ENCODE results near the gene LAMTOR3. TPM values are rescaled to one million over a fixed set of nuclear protein-coding genes. Genes with fewer than 3 reads are reported as not detected.

The LAMTOR3 gene
- total and polyA plus RNA-seq, 9 of the 15 experiments (the other 6 are each of a cell fraction or from before 2014, with no cell fraction given) = 17.9 to 146 (median 59.4) TPM

DNA sequence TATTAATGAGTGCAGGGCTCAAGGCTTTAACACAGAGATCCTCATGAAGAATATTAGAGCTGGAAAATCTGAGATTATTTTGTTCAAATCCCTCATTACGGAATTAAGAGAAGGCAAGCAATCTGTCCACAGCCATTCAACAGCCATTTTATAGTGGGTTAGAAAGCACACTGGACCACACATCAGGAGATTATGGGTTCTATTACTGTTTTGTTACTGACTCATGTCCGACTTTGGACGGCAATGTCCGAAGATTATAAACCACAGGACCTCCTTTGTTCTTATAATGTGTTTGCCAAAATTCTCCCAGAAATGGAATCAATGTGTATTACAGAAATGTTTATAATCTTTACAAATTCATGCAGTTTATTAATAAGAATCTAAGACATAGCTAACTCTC lies 8.1 kb downstream of the LAMTOR3 start:
- DNase-seq (ENCODE audit: extremely low read depth in 1 of 4, low spot score in 3 of 4) = no peak
- ChIA-PET CTCF (ENCODE audit: low intra/inter-chr PET ratio) (interaction anchor here (2.3 kb wide), 2 partner anchors 74 to 324 kb away, joined by 12 to 21 read pairs; no protein-coding TSS in a partner anchor), POLR2A (no interaction called here)
- Histone ChIP-seq H3K9me1 (ENCODE audit: control insufficient read depth, insufficient read depth, low read length) (no peaks in the 10 kb centered on the region), H4K20me1 (replicated peaks; ENCODE audit: control insufficient read depth, insufficient read depth, low read length) (no peaks in the 10 kb centered on the region), H3K4me1 (replicated peaks in 1 of 2; ENCODE audit: control insufficient read depth in 2 of 2, insufficient read depth in 2 of 2, low read length in 2 of 2) (no peaks in the 10 kb centered on the region), H3K4me3 (no peak overlapping the region), H3K9me3 (replicated peaks; ENCODE audit: control insufficient read depth, insufficient read depth, low read depth, low read length) (no peaks in the 10 kb centered on the region), H3K79me2 (ENCODE audit: control insufficient read depth, insufficient read depth, low read length) (peaks cover 18% of the 10 kb centered on the region; the same call in 2 of the 3 replicates), H3K27me3 (ENCODE audit: control insufficient read depth in 2 of 2, insufficient read depth in 2 of 2, low read length in 2 of 2) (no peaks in the 10 kb centered on the region), H3K9ac (ENCODE audit: insufficient read depth in 1 of 2, low read depth in 2 of 2, low read length in 2 of 2) (no peak overlapping the region), H3K4me2 (ENCODE audit: insufficient read depth, low read length) (no peak overlapping the region), H3K36me3 (ENCODE audit: control insufficient read depth, insufficient read depth, low read length) (peaks cover 56% of the 10 kb centered on the region; the same call in 2 of the 3 replicates), H2AFZ (ENCODE audit: low read depth, low read length) (no peak overlapping the region), H3K27ac (ENCODE audit: extremely low read depth, low read depth, low read length) (no peak overlapping the region)
- ATAC-seq = no peak
- no TSS peak for BruUV-seq (replicated peaks)
- no peak for FAIRE-seq
- WGBS (ENCODE audit: insufficient coverage, low coverage, missing lambda C conversion rate) = 93% methylated on average over 4 of the region's 4 CpGs
- intact Hi-C loops (cut with micrococcal nuclease) (loop anchor here (5.0 kb wide), 1 partner anchor 164 kb away; no protein-coding TSS in a partner anchor), in situ Hi-C loops (cut with MboI) (no loop called here)
- TF ChIP-seq ZNF431 (CRISPR knock-in tag; IDR thresholded peaks at IDR 0.05) (no peak), FOS (IDR thresholded peaks at IDR 0.05; ENCODE audit: extremely low read depth, insufficient read length) (no peak), ARNT (IDR thresholded peaks at IDR 0.05) (no peak), SREBF2 (CRISPR knock-in tag; IDR thresholded peaks at IDR 0.05) (no peak), KLF13 (tag; IDR thresholded peaks at IDR 0.05; ENCODE audit: borderline replicate concordance, low read depth) (no peak), ILK (tag; IDR thresholded peaks at IDR 0.05; ENCODE audit: borderline replicate concordance, low read depth) (no peak), NUFIP1 (IDR thresholded peaks at IDR 0.05; ENCODE audit: partially characterized antibody) (no peak), ZNF436 (CRISPR knock-in tag; IDR thresholded peaks at IDR 0.05) (no peak)
- TF ChIP-seq, protein P1, sequence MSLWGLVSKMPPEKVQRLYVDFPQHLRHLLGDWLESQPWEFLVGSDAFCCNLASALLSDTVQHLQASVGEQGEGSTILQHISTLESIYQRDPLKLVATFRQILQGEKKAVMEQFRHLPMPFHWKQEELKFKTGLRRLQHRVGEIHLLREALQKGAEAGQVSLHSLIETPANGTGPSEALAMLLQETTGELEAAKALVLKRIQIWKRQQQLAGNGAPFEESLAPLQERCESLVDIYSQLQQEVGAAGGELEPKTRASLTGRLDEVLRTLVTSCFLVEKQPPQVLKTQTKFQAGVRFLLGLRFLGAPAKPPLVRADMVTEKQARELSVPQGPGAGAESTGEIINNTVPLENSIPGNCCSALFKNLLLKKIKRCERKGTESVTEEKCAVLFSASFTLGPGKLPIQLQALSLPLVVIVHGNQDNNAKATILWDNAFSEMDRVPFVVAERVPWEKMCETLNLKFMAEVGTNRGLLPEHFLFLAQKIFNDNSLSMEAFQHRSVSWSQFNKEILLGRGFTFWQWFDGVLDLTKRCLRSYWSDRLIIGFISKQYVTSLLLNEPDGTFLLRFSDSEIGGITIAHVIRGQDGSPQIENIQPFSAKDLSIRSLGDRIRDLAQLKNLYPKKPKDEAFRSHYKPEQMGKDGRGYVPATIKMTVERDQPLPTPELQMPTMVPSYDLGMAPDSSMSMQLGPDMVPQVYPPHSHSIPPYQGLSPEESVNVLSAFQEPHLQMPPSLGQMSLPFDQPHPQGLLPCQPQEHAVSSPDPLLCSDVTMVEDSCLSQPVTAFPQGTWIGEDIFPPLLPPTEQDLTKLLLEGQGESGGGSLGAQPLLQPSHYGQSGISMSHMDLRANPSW (CRISPR knock-in tag; IDR thresholded peaks at IDR 0.05) = no peak
